Neural crest cell (in vitro differentiated cells): ENCODE measurements around the gene BRINP2. TPM values are rescaled to one million over a fixed set of nuclear protein-coding genes. Genes with fewer than 3 reads are reported as not detected.

Experiments used
- DNase-seq: peaks from one replicate; pipeline ENCODE4 v3.0.0; 2021; ENCODE audit warnings: low read depth, mixed read lengths, low spot score
- H3K27ac Mint-ChIP-seq: one replicate; pipeline ENCODE4 v1.8.0; 2021; ENCODE audit warnings: mild to moderate bottlenecking, mixed read lengths; ENCODE audit not compliant: unreplicated experiment
- H3K27me3 Mint-ChIP-seq: 2 replicates; pipeline ENCODE4 v1.8.0; 2021; ENCODE audit warnings: low read depth, mild to moderate bottlenecking, mixed read lengths
- H3K36me3 Mint-ChIP-seq: 2 replicates; pipeline ENCODE4 v1.8.0; 2021; ENCODE audit warnings: low read depth, mild to moderate bottlenecking, mixed read lengths
- H3K4me1 Mint-ChIP-seq: 2 replicates; pipeline ENCODE4 v1.8.0; 2021; ENCODE audit warnings: mixed read lengths
- H3K4me3 Mint-ChIP-seq: one replicate; pipeline ENCODE4 v1.8.0; 2021; ENCODE audit warnings: mild to moderate bottlenecking, mixed read lengths
- H3K9me3 Mint-ChIP-seq: 2 replicates; pipeline ENCODE4 v1.8.0; 2021; ENCODE audit warnings: mixed read lengths
- total RNA-seq: library from RNA; stranded (reverse); gene quantifications from 2 replicates; pipeline ENCODE4 v1.2.1, GENCODE V29; 2021
- TF ChIP-seq, protein P1 (sequence below): fragments of 200-600 bp; sonication (generic); conservative IDR thresholded peaks from 2 replicates; pipeline ENCODE4 v1.5.0; 2021; ENCODE audit warnings: antibody characterized with exemption, mild to moderate bottlenecking

The BRINP2 gene
- total RNA-seq, 1 donor from 2014 or later: 1.4 TPM

GRCh38 chr1:177235350-177235749, 64.6 kb downstream of the BRINP2 start:
- TF ChIP-seq, protein P1, sequence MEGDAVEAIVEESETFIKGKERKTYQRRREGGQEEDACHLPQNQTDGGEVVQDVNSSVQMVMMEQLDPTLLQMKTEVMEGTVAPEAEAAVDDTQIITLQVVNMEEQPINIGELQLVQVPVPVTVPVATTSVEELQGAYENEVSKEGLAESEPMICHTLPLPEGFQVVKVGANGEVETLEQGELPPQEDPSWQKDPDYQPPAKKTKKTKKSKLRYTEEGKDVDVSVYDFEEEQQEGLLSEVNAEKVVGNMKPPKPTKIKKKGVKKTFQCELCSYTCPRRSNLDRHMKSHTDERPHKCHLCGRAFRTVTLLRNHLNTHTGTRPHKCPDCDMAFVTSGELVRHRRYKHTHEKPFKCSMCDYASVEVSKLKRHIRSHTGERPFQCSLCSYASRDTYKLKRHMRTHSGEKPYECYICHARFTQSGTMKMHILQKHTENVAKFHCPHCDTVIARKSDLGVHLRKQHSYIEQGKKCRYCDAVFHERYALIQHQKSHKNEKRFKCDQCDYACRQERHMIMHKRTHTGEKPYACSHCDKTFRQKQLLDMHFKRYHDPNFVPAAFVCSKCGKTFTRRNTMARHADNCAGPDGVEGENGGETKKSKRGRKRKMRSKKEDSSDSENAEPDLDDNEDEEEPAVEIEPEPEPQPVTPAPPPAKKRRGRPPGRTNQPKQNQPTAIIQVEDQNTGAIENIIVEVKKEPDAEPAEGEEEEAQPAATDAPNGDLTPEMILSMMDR: no peak
- no peak overlapping the region for H3K4me3 Mint-ChIP-seq
- DNase-seq: no peak
- no peaks in the 10 kb centered on the region for H3K9me3 Mint-ChIP-seq
- H3K27ac Mint-ChIP-seq: no peak overlapping the region
- no peaks in the 10 kb centered on the region for H3K27me3 Mint-ChIP-seq
- H3K36me3 Mint-ChIP-seq: no peaks in the 10 kb centered on the region
- H3K4me1 Mint-ChIP-seq: peaks cover 12% of the 10 kb centered on the region

DNA sequence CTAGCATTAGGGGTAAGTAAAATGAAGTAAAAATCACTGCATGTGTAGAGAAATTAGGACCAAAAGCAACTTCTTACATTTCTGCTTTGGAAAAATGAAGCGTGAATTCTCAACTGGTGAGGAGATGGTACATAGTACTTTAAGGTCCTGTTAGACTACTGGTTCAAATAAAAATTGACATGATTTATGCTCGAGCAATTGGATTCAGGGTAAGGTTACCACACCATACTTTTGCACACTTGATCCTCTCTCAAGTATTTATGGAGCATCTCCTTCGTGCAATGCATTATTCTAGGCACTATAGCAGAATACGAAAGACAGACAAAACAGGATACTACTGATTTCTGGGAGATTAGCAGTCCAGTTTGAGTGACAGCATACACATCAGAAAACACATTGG, 66.2 kb downstream of the BRINP2 start:
- no peak overlapping the region for H3K4me3 Mint-ChIP-seq
- TF ChIP-seq, protein P1: no peak
- peaks cover 12% of the 10 kb centered on the region for H3K4me1 Mint-ChIP-seq

DNA sequence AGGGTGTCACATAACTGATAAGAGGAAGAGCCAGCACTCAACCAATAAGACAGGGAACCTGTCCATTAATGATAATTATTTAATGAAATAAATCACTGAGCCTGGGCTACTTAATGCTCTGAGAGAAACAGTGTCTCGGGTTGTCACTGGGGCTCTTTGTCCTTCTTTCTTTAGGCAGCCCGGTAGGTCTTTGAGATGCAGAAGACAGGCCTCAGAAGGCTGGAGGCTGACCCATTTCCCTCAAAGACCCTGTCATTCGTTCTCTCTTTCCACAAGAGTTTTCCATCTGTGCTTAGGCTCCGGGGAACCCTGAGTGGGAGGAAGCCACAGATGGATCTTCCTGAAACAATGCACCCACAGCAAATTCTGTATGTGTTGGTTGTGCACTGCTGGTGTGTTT, 68.2 kb downstream of the BRINP2 start:
- no peak for DNase-seq
- Mint-ChIP-seq H3K36me3 (peaks cover 2% of the 10 kb centered on the region), H3K4me3 (no peak overlapping the region), H3K9me3 (peaks cover 6% of the 10 kb centered on the region), H3K27ac (no peak overlapping the region), H3K27me3 (no peaks in the 10 kb centered on the region), H3K4me1 (peaks cover 6% of the 10 kb centered on the region)
- TF ChIP-seq, protein P1: no peak

More for the DNA sequence above, 66.2 kb downstream of the BRINP2 start:
- DNase-seq: no peak
- no peak overlapping the region for H3K27ac Mint-ChIP-seq
- peaks cover under 1% of the 10 kb centered on the region for H3K36me3 Mint-ChIP-seq
- H3K27me3 Mint-ChIP-seq: no peaks in the 10 kb centered on the region
- no peaks in the 10 kb centered on the region for H3K9me3 Mint-ChIP-seq

GRCh38 chr1:177239792-177240191, 69.0 kb downstream of the BRINP2 start:
- H3K27me3 Mint-ChIP-seq: no peaks in the 10 kb centered on the region
- H3K4me1 Mint-ChIP-seq: peaks cover 6% of the 10 kb centered on the region
- no peak for DNase-seq
- H3K36me3 Mint-ChIP-seq: peaks cover 2% of the 10 kb centered on the region
- H3K4me3 Mint-ChIP-seq: no peak overlapping the region
- TF ChIP-seq, protein P1: no peak
- peaks cover 6% of the 10 kb centered on the region for H3K9me3 Mint-ChIP-seq
- no peak overlapping the region for H3K27ac Mint-ChIP-seq

- H3K4me3 Mint-ChIP-seq: no peak overlapping the region
- H3K27ac Mint-ChIP-seq: no peak overlapping the region
- peaks cover 17% of the 10 kb centered on the region for H3K4me1 Mint-ChIP-seq
- DNase-seq: no peak
- TF ChIP-seq, protein P1: no peak
- H3K27me3 Mint-ChIP-seq: no peaks in the 10 kb centered on the region
- peaks cover 6% of the 10 kb centered on the region for H3K9me3 Mint-ChIP-seq
- H3K36me3 Mint-ChIP-seq: peaks cover 2% of the 10 kb centered on the region
Observed at GRCh38 chr1:177243773-177244172, 73.0 kb downstream of the BRINP2 start.
